NCI-H1105 (cell line): Measurements from ENCODE around the gene GNG2.
A peak's percentile ranks its signal among the peaks of the same experiment; 100 is the strongest.

Experiments used
- DNase-seq: peaks from one replicate; lab custom pipeline; 2025; lab: John Stamatoyannopoulos, UW

GNG2 gene

GRCh38 chr14:51856792-51857296 is 3.6 kb upstream of the GNG2 start:
- no peak for DNase-seq

DNA sequence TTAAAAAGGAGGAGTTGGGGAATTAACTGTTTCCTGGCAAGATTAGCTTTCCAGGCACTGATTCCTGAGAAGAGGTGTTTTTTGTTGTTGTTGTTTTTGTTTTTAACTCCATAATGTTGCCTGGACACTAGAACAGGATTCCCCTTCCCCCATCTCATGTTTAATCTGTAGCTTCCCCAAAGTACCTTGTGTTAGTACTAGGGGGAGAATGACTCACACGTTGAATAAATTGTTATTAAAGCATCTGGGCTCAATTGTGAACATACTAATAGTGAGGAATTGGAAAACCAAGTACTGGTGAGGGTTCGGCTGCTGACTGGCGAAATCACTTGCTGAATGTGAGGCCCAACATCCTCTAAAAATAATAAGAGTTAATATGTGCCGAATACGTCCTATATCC is 1.3 kb upstream of the GNG2 start:
- no peak for DNase-seq

- DNase-seq: no peak
Observed at GRCh38 chr14:51860825-51861499, 550 bp downstream of the GNG2 start.

DNA sequence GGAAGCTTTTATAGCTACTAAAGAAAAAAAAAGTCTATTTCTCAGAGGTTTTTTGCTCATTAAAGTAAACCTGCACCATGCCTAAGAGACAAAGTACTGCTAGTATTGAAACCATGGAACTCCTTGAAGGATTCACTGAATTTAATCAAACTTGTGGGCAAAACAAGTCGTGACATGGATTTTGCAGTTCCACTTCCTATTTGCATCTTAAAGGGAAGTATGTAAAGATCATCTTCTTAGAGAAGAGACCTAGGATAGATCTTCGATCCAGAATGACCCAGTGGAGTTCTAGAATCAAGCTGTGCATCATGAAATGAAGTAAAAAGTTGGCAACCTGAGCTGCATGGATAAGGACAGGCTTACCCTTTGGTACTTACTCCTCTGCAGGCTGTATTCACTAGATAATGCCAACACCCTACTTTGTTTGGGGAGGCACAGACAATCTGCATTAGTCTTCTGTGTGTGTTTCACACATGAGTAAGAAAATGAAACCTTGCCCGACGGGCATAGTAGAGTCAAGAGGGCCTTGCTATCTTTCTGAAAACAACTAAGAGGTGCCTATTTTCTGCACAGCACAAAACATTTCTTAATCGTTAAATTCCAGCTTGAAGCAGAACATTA is 1.9 kb downstream of the GNG2 start:
- DNase-seq: no peak

DNA sequence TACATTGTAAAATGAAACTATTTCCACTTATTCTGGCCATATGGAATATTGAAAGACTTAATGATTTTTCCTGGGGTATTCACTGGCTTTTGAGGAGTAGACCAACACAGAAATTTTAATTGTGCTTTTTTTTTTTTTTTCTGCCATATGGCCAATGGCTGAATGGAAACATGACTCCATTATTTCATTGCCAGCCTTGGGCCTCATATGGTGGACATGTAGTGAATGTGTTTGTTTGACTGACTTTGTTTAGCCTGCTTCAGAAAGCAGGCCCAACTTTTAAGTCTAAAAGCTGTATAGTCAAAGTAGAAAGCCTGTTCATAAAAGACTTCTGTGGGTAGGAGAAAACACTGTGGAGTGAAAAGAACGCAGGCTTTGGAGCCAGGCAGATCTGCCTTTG is 2.4 kb downstream of the GNG2 start:
- DNase-seq: no peak

- no peak for DNase-seq
Observed at GRCh38 chr14:51865953-51866747, 5.7 kb downstream of the GNG2 start.

GRCh38 chr14:51867741-51868140 is 7.3 kb downstream of the GNG2 start:
- no peak for DNase-seq

GRCh38 chr14:51868405-51868804 is 8.0 kb downstream of the GNG2 start:
- DNase-seq: no peak

GRCh38 chr14:51869411-51870100 is 9.1 kb downstream of the GNG2 start:
- DNase-seq: no peak

GRCh38 chr14:51870606-51871005 is 10.2 kb downstream of the GNG2 start:
- DNase-seq: no peak

GRCh38 chr14:51871846-51872245 is 11.4 kb downstream of the GNG2 start:
- DNase-seq: no peak

- peak; percentile 17 for DNase-seq
Observed at GRCh38 chr14:51872396-51872795, 12.0 kb downstream of the GNG2 start.

- peak; percentile 88 for DNase-seq
Observed at GRCh38 chr14:51873221-51873893, 12.9 kb downstream of the GNG2 start.

DNA sequence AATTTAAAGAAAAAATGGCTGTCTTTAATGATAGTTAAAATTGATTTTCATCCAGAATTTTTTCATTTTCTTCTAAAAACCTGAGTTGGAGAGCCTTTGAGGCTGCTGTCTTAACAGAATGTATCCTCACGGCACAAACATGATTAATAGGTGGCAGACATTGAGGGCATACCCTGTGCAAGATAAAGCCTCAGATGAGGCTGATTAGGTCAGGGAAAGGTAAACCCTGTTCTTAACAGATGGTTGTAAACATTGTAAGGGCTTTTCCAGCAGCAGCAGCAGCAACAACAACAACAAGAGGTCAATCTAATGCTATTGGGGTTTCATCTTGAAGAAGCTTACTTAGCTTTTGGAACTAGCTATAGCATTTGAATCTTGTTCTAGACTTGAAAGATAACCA is 17.4 kb downstream of the GNG2 start:
- no peak for DNase-seq

DNA sequence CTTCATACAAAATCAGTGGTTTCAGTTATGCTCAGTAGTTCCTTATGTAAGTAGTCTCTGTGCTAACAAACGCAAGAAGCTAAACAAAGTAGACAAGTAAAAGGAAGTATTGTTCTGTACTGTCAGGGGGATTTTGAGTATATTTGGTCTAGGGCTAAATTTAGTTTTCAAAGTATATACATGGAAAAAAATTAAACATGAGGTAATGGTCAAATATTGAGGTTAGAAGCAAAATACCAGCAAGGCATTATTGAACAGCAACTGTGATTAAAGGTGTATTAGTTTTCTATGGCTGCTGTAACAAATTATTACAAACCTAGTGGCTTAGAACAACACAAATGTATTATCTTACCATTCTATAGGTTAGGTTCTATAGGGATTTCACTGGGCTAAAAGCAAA is 18.8 kb downstream of the GNG2 start:
- no peak for DNase-seq

- no peak for DNase-seq
Observed at GRCh38 chr14:51880835-51881580, 20.6 kb downstream of the GNG2 start.

DNA sequence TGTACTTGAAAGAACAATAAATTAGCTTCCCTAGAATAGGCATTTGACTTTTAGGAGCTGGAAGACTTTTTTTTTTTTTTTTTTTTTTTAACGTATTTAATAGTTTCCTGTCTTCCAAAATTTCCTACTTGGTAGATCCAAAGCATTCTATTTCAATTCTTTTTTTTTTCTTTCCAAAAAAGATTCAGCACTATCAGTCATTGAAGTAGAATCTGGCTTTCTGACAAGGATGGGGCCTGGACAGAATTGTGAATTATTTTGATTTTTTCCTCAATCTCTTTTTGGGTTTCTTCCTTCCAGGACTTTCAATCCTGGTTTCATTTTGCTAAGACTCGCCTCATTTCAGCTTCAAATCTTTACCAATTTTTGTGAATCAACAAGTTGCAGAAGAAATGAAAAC is 21.2 kb downstream of the GNG2 start:
- no peak for DNase-seq

- no peak for DNase-seq
Observed at GRCh38 chr14:51883232-51883631, 22.8 kb downstream of the GNG2 start.

DNA sequence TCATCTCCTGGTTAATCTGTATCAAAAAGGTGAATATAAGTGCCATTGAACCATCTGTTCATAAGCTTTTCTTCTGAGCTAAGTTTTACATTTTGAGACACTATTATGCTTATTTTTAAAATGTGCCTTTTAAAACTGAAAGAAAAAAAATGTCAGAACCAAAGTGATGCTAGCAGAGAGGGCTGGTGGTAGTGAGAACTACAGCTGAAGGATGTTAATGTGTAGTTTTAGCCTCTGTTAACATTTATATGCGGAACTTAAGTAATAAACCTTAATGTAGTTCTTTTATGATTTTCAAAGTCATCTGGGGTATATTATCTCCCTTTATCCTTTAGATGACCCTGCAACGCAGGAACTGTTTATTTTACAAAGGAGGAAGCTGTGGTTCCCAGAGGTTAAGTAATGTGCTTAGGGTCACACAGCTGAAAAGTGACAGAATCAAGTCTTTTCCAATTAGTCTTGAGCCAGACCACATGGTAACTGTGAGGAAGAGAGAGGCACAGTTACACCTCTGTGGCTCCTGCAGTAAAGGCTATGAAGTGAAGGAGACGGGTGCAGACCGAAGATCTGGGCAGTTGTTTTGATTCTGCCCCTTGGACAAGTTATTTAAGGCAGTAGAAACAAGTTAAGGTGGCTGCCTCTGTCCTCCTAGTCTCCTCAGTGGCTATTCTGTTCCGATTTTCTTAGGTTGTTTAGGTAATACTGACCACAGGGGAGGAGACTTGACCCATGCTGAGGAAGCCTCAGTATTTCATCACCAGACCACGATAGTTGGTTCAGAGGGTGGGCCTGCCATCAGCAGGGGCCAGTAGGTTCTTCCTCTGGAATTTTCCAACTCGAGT is 23.9 kb downstream of the GNG2 start:
- no peak for DNase-seq

- no peak for DNase-seq
Observed at GRCh38 chr14:51889851-51890250, 29.4 kb downstream of the GNG2 start.
